ENCODE results near the gene ASF1A.

The ASF1A gene

GRCh38 chr6:118913161-118913560 lies 19.2 kb downstream of the ASF1A start:
- ATAC-seq (no peak), DNase-seq (no peak)

- DNase-seq, result no peak
- ATAC-seq, result no peak
These were observed 20.6 kb downstream of the ASF1A start for GRCh38 chr6:118914598-118914997.

- DNase-seq (no peak), ATAC-seq (no peak)
These were observed 23.8 kb downstream of the ASF1A start for GRCh38 chr6:118917546-118918328.

- ATAC-seq (no peak), DNase-seq (no peak)
These were observed 24.4 kb downstream of the ASF1A start for GRCh38 chr6:118918329-118918725.

GRCh38 chr6:118921084-118921483 lies 27.1 kb downstream of the ASF1A start:
- ATAC-seq (no peak), DNase-seq (no peak)

GRCh38 chr6:118923035-118923434 lies 29.1 kb downstream of the ASF1A start:
- ATAC-seq, result no peak
- no peak for DNase-seq

- no peak for ATAC-seq
- no peak for DNase-seq
These were observed 36.7 kb downstream of the ASF1A start for GRCh38 chr6:118930680-118931079.

GRCh38 chr6:118931436-118931835 lies 37.5 kb downstream of the ASF1A start:
- DNase-seq (no peak), ATAC-seq (no peak)

- no peak for DNase-seq
- no peak for ATAC-seq
These were observed 38.5 kb downstream of the ASF1A start for GRCh38 chr6:118932421-118932820.

- ATAC-seq, result no peak
- DNase-seq, result no peak
These were observed 40.0 kb downstream of the ASF1A start for GRCh38 chr6:118933855-118934460.

- ATAC-seq (peak; percentile 99), DNase-seq (peak; percentile 95)
These were observed 40.7 kb downstream of the ASF1A start, which contains the start of gene MCM9 for GRCh38 chr6:118934461-118935330. TSS of gene MCM9 (minus strand) at chr6:118935159. CDS start at chr6:118931723, 3,436 bp downstream.

GRCh38 chr6:118935331-118935668 lies 41.3 kb downstream of the ASF1A start:
- ATAC-seq (no peak), DNase-seq (no peak)

GRCh38 chr6:118935978-118936703 lies 42.2 kb downstream of the ASF1A start:
- ATAC-seq (no peak), DNase-seq (no peak)

- DNase-seq (no peak), ATAC-seq (no peak)
These were observed 45.7 kb downstream of the ASF1A start for GRCh38 chr6:118939683-118940082.

GRCh38 chr6:118940770-118941169 lies 46.8 kb downstream of the ASF1A start:
- no peak for ATAC-seq

GRCh38 chr6:118945217-118945616 lies 51.3 kb downstream of the ASF1A start:
- no peak for DNase-seq

More at GRCh38 chr6:118940770-118941169, 46.8 kb downstream of the ASF1A start:
- DNase-seq, result no peak

GRCh38 chr6:118952683-118953082 lies 58.7 kb downstream of the ASF1A start:
- no peak for ATAC-seq
- no peak for DNase-seq

More at GRCh38 chr6:118945217-118945616, 51.3 kb downstream of the ASF1A start:
- ATAC-seq, result no peak

GRCh38 chr6:118953391-118953790 lies 59.4 kb downstream of the ASF1A start:
- DNase-seq (no peak), ATAC-seq (no peak)
